GM23338 (cell line): ENCODE measurements around the gene NCAPG. TPM values are rescaled to one million over a fixed set of nuclear protein-coding genes. Genes with fewer than 3 reads are reported as not detected.

Experiments
- ATAC-seq: fragments of 200-7000 bp; cut with Tn5 transposase; 3 replicates; pipeline ENCODE4 v1.9.1; 2020
- DNase-seq: peaks from one replicate; pipeline ENCODE4 v3.0.0-alpha.2; 2015; ENCODE audit warnings: low spot score
- H2AFZ ChIP-seq: fragments of 200-600 bp; sonication (generic); 2 replicates; pipeline ENCODE4 v1.8.0; 2016; ENCODE audit warnings: antibody characterized with exemption, mild to moderate bottlenecking, moderate library complexity
- H3F3A ChIP-seq: fragments of 200-600 bp; sonication (generic); replicated peaks from 2 replicates; pipeline ENCODE4 v1.8.0; 2017; ENCODE audit warnings: antibody characterized with exemption, mixed run types, low read depth
- H3K27ac ChIP-seq: fragments of 200-600 bp; sonication (generic); 2 replicates; pipeline ENCODE4 v1.6.1; 2016; ENCODE audit warnings: low read depth
- H3K27me3 ChIP-seq: fragments of 200-600 bp; sonication (generic); 2 replicates; pipeline ENCODE4 v1.8.0; 2016; ENCODE audit warnings: mild to moderate bottlenecking, mixed run types, moderate library complexity; ENCODE audit not compliant: insufficient read depth
- H3K36me3 ChIP-seq: fragments of 200-600 bp; sonication (generic); 2 replicates; pipeline ENCODE4 v1.8.0; 2016; ENCODE audit warnings: mild to moderate bottlenecking; ENCODE audit not compliant: insufficient read depth
- H3K4me1 ChIP-seq: fragments of 200-600 bp; sonication (generic); 2 replicates; pipeline ENCODE4 v1.8.0; 2016; ENCODE audit warnings: mild to moderate bottlenecking, moderate library complexity; ENCODE audit not compliant: insufficient read depth
- H3K4me2 ChIP-seq: fragments of 200-600 bp; sonication (generic); 2 replicates; pipeline ENCODE4 v1.7.1; 2017; ENCODE audit warnings: mixed run types
- H3K4me3 ChIP-seq: fragments of 200-600 bp; sonication (generic); 2 replicates; pipeline ENCODE4 v1.6.1; 2016; ENCODE audit warnings: mixed run types
- H3K79me2 ChIP-seq: fragments of 200-600 bp; sonication (generic); replicated peaks from 2 replicates; pipeline ENCODE4 v1.8.0; 2017; ENCODE audit warnings: mild to moderate bottlenecking; ENCODE audit not compliant: insufficient read depth
- H3K9me2 ChIP-seq: fragments of 200-600 bp; sonication (generic); 2 replicates; pipeline ENCODE4 v1.8.0; 2017; ENCODE audit not compliant: insufficient read depth
- H4K20me1 ChIP-seq: fragments of 200-600 bp; sonication (generic); replicated peaks from 2 replicates; pipeline ENCODE4 v1.8.0; 2017; ENCODE audit warnings: mild to moderate bottlenecking; ENCODE audit not compliant: insufficient read depth
- H3K27ac Mint-ChIP-seq: 2 replicates; pipeline ENCODE4 v1.8.0; 2020; ENCODE audit warnings: inconsistent platforms, mild to moderate bottlenecking, moderate library complexity, mixed read lengths
- H3K27me3 Mint-ChIP-seq: 3 replicates; pipeline ENCODE4 v1.8.0; 2022; ENCODE audit warnings: low read depth, mild to moderate bottlenecking, moderate library complexity, mixed read lengths, inconsistent platforms; ENCODE audit not compliant: insufficient read depth, poor library complexity
- H3K36me3 Mint-ChIP-seq: 3 replicates; pipeline ENCODE4 v1.8.0; 2021; ENCODE audit warnings: low read depth, mild to moderate bottlenecking, inconsistent platforms, moderate library complexity, mixed read lengths
- H3K4me1 Mint-ChIP-seq: 3 replicates; pipeline ENCODE4 v1.8.0; 2020; ENCODE audit warnings: mild to moderate bottlenecking, inconsistent platforms, mixed read lengths
- H3K4me3 Mint-ChIP-seq: 3 replicates; pipeline ENCODE4 v1.8.0; 2021; ENCODE audit warnings: moderate library complexity, mild to moderate bottlenecking, inconsistent platforms, mixed read lengths
- H3K9me3 Mint-ChIP-seq: 3 replicates; pipeline ENCODE4 v1.8.0; 2020; ENCODE audit warnings: moderate library complexity, mild to moderate bottlenecking, inconsistent platforms, mixed read lengths
- CREB1 ChIP-seq: fragments of 250-450 bp; sonication (Bioruptor Pico); IDR thresholded peaks from 2 replicates; pipeline ENCODE4 v1.5.0; 2020; ENCODE audit warnings: low read depth, mild to moderate bottlenecking, moderate library complexity
- CTCF ChIP-seq, 2 experiments: fragments of 200-600 bp in 1 of 2; sonication (generic) in 1 of 2; conservative IDR thresholded peaks; 2 replicates each; pipeline versions ENCODE4 v1.5.1 to v1.6.1; 2016 to 2017; ENCODE audit warnings: antibody characterized with exemption in 2 of 2, low read depth in 2 of 2, mild to moderate bottlenecking in 2 of 2, moderate library complexity in 1 of 2
- ETS1 ChIP-seq: IDR thresholded peaks from 2 replicates; pipeline ENCODE4 v1.6.1; 2016; ENCODE audit warnings: antibody characterized with exemption
- EZH2 ChIP-seq: fragments of 200-600 bp; sonication (generic); IDR thresholded peaks from one replicate; pipeline ENCODE4 v1.8.0; 2017; ENCODE audit warnings: antibody characterized with exemption, mild to moderate bottlenecking, low read depth; ENCODE audit not compliant: unreplicated experiment
- JUNB ChIP-seq: IDR thresholded peaks from one replicate; pipeline ENCODE4 v1.6.1; 2016; ENCODE audit warnings: antibody characterized with exemption; ENCODE audit not compliant: unreplicated experiment
- NANOG ChIP-seq: IDR thresholded peaks from 2 replicates; pipeline ENCODE4 v1.6.1; 2016; ENCODE audit warnings: antibody characterized with exemption, borderline replicate concordance
- STAT1 ChIP-seq: IDR thresholded peaks from one replicate; pipeline ENCODE4 v1.6.1; 2016; ENCODE audit warnings: antibody characterized with exemption; ENCODE audit not compliant: unreplicated experiment
- ZNF331 ChIP-seq: fragments of 250-450 bp; sonication (Bioruptor Pico); IDR thresholded peaks from 2 replicates; pipeline ENCODE4 v1.5.0; 2020; ENCODE audit warnings: low read depth, mild to moderate bottlenecking, moderate library complexity
- polyA plus RNA-seq: library from polyadenylated mRNA; unstranded; fragments of >200 nt; fragmentation: Nextera tagmentation; extraction: Ambion mirVana; gene quantifications from 2 replicates; pipeline ENCODE4 v1.2.1, GENCODE V29; 2016
- total RNA-seq: library from RNA; depleted of rRNA; stranded (reverse); fragments of >200 nt; shearing (Covaris generic); gene quantifications from 2 replicates; pipeline ENCODE4 v1.2.3, GENCODE V29; 2014
- TF ChIP-seq, protein P1 (sequence below): fragments of 250-450 bp; sonication (Bioruptor Pico); IDR thresholded peaks from 2 replicates; pipeline ENCODE4 v1.5.0; 2020; ENCODE audit warnings: mild to moderate bottlenecking, moderate library complexity

Gene NCAPG
- total and polyA plus RNA-seq, 2 experiments from 2014 or later, result 24.4 to 45.8 TPM

DNA sequence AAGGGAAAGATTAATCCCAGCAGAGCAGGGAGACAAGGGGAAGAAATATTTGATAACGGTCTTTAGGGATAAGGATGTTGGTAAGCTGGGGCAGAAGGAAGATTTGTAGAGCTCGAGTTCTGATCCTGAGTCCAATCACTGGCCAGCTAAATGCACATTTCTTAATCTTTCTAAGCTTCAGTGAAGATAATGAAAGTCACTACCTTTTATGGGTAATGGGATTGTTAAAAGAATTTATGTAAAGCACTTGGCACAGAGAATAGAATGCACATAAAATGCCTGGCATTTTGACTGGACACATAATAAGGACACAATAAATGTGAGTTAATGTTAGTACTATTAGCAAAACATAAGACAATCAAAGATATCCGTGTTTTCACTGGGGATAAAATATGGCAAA lies 43.3 kb downstream of the NCAPG start:
- Histone ChIP-seq H3K4me1 (peaks cover 4% of the 10 kb centered on the region; the same call in 1 of the 2 replicates), H3K27me3 (no peaks in the 10 kb centered on the region), H3K4me2 (no peak overlapping the region), H4K20me1 (no peaks in the 10 kb centered on the region), H3F3A (no peaks in the 10 kb centered on the region), H3K79me2 (no peaks in the 10 kb centered on the region), H3K9me2 (no peaks in the 10 kb centered on the region), H2AFZ (no peak overlapping the region), H3K4me3 (no peak overlapping the region), H3K27ac (no peak overlapping the region), H3K36me3 (no peaks in the 10 kb centered on the region)
- DNase-seq (no peak), ATAC-seq (no peak)
- Mint-ChIP-seq H3K36me3 (peaks cover 7% of the 10 kb centered on the region; the same call in 1 of the 3 replicates), H3K27ac (no peak overlapping the region; the same call in 1 of the 2 replicates), H3K4me3 (no peak overlapping the region), H3K9me3 (peaks cover 6% of the 10 kb centered on the region; the same call in 2 of the 3 replicates), H3K4me1 (peaks cover 4% of the 10 kb centered on the region; the same call in 2 of the 3 replicates), H3K27me3 (no peaks in the 10 kb centered on the region)
- TF ChIP-seq ETS1 (no peak), EZH2 (no peak), ZNF331 (no peak), NANOG (no peak), STAT1 (no peak)

DNA sequence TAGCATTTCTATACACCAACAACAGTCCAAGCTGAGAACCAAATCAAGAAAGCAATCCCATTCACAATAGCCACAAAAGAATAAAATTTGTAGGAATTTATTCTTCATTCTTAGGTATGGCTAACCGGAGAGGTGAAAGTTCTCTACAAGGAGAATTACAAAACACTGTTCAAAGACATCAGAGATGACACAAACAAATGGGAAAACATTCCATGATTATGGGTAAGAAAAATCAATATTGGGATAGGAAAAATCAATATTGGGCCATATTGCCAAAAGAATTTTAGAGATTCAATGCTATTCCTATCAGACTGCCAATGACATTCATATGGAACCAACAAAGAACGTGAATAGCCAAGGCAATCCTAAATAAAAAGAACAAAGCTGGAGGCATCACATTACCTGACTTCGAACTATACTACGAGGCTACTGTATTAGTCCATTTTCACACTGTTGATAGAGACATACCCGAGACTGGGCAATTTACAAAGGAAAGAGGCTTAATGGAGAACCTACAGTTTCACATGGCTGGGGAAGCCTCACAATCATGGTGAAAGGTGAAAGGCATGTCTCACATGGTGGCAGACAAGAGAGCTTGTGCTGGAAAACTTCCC lies 49.1 kb downstream of the NCAPG start:
- ATAC-seq, result no peak
- no peaks in the 10 kb centered on the region for H4K20me1 ChIP-seq
- H3K4me3 Mint-ChIP-seq, result no peak overlapping the region
- peaks cover 29% of the 10 kb centered on the region for H3K36me3 Mint-ChIP-seq
- no peaks in the 10 kb centered on the region for H3K79me2 ChIP-seq
- no peak overlapping the region for H3K27ac Mint-ChIP-seq
- no peaks in the 10 kb centered on the region for H3F3A ChIP-seq
- H2AFZ ChIP-seq, result no peak overlapping the region
- no peaks in the 10 kb centered on the region for H3K4me1 Mint-ChIP-seq
- H3K27ac ChIP-seq, result no peak overlapping the region
- H3K27me3 Mint-ChIP-seq, result no peaks in the 10 kb centered on the region
- H3K9me3 Mint-ChIP-seq, result peaks cover 27% of the 10 kb centered on the region
- no peaks in the 10 kb centered on the region for H3K27me3 ChIP-seq
- H3K4me1 ChIP-seq, result no peaks in the 10 kb centered on the region
- H3K36me3 ChIP-seq, result peaks cover 10% of the 10 kb centered on the region; the same call in 1 of the 2 replicates
- H3K9me2 ChIP-seq, result peaks cover 6% of the 10 kb centered on the region; the same call in 1 of the 2 replicates
- no peak for DNase-seq
- H3K4me2 ChIP-seq, result no peak overlapping the region
- no peak overlapping the region for H3K4me3 ChIP-seq
- no peak for TF ChIP-seq ETS1
- TF ChIP-seq CREB1 (CRISPR knock-in tag), result no peak
- TF ChIP-seq, protein P1, sequence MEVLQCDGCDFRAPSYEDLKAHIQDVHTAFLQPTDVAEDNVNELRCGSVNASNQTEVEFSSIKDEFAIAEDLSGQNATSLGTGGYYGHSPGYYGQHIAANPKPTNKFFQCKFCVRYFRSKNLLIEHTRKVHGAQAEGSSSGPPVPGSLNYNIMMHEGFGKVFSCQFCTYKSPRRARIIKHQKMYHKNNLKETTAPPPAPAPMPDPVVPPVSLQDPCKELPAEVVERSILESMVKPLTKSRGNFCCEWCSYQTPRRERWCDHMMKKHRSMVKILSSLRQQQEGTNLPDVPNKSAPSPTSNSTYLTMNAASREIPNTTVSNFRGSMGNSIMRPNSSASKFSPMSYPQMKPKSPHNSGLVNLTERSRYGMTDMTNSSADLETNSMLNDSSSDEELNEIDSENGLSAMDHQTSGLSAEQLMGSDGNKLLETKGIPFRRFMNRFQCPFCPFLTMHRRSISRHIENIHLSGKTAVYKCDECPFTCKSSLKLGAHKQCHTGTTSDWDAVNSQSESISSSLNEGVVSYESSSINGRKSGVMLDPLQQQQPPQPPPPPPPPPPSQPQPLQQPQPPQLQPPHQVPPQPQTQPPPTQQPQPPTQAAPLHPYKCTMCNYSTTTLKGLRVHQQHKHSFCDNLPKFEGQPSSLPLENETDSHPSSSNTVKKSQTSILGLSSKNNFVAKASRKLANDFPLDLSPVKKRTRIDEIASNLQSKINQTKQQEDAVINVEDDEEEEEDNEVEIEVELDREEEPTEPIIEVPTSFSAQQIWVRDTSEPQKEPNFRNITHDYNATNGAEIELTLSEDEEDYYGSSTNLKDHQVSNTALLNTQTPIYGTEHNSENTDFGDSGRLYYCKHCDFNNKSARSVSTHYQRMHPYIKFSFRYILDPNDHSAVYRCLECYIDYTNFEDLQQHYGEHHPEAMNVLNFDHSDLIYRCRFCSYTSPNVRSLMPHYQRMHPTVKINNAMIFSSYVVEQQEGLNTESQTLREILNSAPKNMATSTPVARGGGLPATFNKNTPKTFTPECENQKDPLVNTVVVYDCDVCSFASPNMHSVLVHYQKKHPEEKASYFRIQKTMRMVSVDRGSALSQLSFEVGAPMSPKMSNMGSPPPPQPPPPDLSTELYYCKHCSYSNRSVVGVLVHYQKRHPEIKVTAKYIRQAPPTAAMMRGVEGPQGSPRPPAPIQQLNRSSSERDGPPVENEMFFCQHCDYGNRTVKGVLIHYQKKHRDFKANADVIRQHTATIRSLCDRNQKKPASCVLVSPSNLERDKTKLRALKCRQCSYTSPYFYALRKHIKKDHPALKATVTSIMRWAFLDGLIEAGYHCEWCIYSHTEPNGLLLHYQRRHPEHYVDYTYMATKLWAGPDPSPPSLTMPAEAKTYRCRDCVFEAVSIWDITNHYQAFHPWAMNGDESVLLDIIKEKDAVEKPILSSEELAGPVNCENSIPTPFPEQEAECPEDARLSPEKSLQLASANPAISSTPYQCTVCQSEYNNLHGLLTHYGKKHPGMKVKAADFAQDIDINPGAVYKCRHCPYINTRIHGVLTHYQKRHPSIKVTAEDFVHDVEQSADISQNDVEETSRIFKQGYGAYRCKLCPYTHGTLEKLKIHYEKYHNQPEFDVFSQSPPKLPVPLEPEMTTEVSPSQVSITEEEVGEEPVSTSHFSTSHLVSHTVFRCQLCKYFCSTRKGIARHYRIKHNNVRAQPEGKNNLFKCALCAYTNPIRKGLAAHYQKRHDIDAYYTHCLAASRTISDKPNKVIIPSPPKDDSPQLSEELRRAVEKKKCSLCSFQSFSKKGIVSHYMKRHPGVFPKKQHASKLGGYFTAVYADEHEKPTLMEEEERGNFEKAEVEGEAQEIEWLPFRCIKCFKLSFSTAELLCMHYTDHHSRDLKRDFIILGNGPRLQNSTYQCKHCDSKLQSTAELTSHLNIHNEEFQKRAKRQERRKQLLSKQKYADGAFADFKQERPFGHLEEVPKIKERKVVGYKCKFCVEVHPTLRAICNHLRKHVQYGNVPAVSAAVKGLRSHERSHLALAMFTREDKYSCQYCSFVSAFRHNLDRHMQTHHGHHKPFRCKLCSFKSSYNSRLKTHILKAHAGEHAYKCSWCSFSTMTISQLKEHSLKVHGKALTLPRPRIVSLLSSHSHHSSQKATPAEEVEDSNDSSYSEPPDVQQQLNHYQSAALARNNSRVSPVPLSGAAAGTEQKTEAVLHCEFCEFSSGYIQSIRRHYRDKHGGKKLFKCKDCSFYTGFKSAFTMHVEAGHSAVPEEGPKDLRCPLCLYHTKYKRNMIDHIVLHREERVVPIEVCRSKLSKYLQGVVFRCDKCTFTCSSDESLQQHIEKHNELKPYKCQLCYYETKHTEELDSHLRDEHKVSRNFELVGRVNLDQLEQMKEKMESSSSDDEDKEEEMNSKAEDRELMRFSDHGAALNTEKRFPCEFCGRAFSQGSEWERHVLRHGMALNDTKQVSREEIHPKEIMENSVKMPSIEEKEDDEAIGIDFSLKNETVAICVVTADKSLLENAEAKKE (CRISPR knock-in tag), result no peak
- TF ChIP-seq CTCF (conservative IDR thresholded peaks at IDR 0.05; ENCODE audit: low read depth in 2 of 2), result no peak
- TF ChIP-seq JUNB, result no peak
- no peak for TF ChIP-seq NANOG
